CD4-positive, alpha-beta T cell treated with Interleukin-15 for 1 hour (primary cell): Measurements from ENCODE around the gene ANP32A.
"Not testable (repeated sequence)": the region's sequence is repeated elsewhere in the genome, so short reads cannot be mapped to it uniquely, and the experiment has no call there.

Source experiments
- DNase-seq: peaks from one replicate; pipeline ENCODE4 v3.0.0-alpha.2; 2020

ANP32A gene

DNA sequence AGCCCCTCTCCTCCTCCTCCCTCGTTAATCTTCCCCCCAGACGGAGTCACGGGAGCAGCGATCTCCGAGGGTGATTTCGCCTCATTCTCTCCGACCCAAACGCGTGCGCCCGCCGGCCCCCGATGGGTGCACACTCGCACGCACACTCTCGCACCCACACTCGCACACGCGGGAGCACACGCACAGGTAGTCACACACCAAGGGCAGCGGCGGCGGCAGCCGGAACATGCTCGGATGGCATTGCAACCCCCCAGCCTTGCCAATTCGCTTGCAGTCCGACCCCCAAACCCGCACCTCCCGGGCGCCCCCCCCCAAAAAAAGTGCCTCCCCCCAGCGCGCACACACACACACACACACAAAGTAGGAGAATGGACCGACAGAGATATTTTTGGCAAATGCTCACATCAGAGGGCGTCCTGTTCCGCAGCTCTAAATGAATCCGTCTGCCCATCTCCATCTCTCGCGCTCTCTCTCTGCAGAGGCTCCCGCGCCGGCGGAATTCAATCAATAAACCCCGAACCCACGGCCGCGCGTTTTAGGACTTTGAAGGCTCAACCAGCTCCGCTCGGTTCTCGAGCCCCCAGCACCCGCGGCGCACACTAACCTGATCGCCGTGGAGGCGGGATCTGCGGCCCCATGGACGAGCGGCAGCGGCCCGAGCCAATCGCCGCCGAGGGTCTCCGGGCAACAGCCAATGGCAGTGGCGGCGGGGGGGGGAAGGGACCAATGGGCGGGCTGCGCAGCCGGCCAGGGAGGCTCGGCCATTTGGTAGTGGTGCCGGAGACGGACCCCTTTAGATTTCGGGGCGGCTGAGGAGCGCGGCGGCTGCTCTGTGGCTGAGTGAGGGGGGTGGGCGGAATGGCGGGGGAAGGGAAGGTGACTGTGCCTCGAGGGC, at the start of gene ANP32A:
ANP32A (minus strand) TSS at position 601 of the 895 bp plus-strand sequence; CDS start at position 457, 144 bp downstream.
- peak; percentile 96 for DNase-seq

DNA sequence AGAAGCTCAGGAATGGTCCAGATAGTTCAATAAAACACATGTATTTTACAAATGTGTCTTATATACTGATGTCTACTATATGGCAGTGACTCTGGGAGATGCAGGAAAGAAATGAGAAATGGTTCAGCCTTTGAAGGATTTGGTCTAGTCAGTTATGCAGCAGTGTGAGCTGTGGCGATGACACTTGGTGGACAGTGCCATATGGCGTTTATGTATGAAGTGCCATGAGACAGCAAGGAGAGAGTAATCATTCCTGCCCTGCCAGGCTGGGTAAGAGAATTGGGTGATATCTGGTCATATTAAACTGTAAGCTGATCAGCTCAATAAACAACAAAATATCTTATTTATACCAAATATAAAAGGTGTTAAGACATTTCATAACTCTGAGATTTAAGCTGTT, 47.6 kb upstream of the ANP32A start:
- no peak for DNase-seq

DNA sequence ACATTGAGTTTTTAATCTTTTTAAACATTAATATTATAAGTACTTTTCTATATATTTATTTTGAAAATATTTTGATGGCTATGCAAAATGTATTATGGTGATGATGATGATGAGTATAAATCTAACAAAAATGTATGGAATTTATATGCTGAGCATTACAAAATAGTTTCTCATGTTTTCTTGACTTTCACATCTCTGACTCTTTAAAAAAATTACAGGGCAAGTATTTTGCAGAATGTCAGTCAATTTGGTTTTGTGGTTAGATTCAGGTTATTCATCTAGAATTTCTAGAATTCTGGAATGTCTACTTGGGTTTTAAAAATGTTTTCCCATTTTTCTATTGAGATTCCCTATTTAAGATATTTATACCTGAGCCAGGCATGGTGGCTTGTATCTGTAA, 41.7 kb upstream of the ANP32A start:
- DNase-seq, result no peak

DNA sequence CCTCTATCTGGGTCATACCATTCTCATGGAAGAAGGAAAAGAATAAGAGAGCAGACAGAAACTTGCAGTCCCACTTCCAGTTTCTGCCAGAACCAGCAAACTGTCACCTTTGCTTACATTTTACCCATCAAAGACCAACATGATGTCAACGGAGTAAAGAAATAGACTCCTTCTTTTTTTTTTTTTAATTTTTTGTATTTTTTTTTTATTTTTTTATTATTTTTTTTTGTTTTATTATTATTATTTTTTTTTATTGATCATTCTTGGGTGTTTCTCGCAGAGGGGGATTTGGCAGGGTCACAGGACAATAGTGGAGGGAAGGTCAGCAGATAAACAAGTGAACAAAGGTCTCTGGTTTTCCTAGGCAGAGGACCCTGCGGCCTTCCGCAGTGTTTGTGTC, 38.0 kb upstream of the ANP32A start:
- DNase-seq, result not testable (repeated sequence)

DNA sequence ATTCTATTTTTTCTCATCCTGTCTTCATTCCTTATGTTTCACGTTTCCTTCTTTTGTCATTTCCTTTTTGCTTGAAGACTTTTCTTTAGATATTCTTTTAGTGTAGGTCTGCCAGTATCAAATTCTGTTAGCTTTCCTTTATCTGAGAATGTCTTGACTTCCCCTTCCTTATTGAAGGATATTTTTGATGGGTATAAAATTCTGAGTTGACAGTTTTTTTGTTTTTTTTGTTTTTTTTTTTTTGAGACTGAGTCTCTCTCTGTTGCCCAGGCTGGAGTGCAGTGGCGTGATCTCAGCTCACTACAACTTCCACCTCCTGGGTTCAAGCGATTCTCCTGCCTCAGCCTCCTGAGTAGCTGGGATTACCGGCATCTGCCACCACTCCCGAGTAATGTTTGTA, 36.7 kb upstream of the ANP32A start:
- not testable (repeated sequence) for DNase-seq

DNA sequence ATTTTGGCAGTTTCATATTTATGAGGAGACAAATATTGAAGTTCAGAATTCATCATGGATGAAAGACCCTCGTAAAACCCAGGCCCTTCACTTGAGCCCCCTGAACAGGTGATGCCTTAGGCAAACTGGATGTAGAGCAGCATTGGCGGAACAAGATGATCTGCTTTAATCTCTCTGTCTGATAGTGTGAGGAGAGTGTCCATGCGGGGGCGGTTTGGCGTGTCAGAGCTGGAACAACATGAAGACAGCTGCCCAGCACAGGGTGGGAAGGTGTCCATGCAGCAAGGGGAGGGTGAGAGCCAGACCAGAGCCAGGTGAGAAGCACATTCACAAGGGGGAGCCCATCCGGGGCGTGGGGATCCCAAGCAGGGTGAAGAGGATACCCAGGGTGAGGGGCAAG, 31.8 kb upstream of the ANP32A start:
- DNase-seq, result no peak

DNA sequence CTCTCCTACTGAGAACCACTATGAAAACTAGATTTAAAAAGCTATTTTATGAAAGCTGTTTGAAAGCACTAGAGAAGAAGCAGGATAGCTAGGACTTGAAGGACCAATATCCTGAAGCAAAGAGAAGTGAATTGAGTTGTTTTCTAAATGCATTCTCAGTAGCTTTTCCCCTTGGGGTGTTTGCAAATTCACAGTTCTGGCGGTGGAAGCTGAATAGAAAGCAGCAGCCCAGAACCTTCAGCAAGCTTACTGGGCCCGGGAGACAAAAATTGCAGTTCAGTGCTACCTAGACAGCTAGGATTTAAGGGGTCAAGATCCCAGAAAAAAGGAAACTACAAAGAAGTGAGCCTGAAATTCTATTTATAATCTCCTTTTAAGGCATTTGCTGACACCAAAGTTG, 31.3 kb upstream of the ANP32A start:
- no peak for DNase-seq

DNA sequence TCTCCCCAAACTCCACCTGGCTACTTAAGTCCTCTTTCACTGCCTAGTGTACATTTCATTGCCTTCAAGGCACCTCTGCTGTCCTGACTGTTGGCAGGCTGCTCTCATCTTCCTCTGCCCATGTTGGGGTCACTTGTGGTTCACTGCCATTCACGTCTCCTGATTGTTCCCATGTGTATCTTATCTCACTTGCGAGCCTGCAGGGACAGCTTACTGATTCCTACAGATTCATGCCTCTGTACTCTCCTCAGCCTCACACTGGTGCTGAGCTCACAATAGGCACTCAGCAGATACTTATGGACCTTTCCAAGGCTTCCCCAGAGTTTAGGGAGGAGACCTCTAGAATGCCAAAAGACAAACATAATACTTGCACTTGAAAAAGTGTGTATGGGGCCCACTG, 28.8 kb upstream of the ANP32A start:
- DNase-seq, result no peak

DNA sequence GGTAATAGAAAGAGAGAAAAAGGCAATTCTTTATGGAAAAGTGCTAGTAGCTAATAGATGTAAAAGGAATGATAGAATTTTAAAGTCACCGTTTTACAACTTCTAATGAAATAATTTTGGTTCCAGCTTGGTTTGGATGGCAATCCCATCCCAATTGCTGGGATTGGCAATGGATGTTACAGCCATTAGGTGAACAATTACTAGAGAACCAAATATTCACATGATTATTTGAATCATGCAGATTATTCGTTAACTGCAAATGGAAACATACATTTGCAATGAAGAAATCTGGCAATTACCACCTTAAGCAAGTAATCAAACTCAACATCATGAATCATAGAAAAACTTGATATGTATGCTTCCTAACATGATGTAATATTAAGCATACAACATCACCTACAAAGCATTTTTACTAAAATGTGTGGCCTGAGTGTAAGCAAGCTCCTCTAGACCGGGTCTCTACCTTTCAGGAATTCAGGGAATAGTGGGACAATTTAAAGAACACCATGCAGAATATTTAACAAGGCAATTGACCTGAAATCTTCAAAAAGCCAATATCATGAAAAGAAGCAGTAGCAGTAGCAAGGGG, 26.2 kb upstream of the ANP32A start:
- no peak for DNase-seq

DNA sequence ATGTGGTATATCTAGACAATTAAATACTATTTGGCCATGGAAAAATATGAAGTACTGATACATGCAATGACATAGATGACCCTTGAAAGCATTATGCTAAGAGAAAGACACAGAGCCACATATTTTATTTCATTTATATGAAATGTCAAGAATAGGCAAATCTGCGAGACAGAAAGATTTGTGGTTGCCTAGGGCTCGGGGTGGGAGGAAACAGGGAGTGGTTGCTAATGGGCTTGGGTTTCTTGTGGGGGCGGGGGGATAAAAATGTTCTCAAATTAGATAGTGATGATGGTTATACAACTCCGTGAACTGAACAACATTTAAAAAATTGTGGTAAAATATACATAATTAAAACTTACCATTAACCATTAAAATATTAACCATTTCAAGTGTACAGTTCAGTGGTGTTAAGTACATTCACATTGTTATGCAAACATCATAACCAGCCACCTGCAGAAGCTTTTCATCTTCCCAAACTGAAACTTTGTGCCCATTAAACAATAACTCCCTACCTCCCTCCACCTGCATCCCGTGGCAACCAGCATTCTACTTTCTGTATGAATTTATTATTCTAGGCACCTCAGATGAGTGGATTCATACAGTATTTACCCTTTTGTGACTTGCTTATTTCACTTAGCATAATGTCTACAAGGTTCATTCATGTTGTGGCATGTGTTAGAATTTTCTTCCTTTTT, 24.3 kb upstream of the ANP32A start:
- DNase-seq, result no peak

DNA sequence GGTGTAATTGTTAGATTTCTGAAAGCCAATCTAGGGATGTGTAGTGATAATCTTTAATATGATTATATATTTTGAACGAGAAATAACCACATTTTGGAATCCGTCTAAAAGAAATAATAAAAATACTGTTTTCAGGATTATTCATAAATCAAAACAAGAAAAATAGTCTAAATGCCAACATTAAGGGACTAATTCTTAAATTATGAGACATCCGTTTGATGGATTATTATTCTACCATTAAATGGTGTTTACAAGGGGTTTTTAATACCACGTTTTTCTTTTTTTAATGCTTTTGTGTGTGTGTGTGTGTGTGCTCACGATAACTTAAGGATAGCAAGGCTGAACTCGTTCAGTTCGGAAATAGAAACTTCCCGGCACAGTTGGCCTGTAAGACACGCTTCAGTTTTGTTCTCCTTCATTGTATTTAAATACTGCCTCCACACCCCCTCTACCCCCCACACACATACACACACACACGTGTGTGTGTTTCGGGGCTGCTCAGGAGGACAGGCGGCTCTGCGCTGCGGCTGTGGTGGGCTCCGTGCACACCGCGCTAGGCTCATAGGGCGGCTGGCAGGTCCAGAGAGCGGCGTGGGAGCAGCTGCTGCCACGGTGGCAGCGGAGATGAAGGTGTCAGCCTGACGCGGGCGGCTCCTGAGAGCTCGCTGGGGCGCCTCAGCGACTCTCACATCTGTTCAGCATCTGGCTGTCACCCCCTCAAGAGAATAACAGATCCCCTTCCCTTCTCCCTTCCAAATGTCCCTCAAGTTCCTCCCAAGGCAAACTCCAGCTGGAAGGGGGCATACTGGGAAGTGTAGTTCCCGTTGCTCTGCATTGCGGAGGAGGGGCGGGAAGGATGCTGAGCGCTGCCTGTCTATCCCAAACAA, 23.0 kb upstream of the ANP32A start:
- DNase-seq, result peak; percentile 24

DNA sequence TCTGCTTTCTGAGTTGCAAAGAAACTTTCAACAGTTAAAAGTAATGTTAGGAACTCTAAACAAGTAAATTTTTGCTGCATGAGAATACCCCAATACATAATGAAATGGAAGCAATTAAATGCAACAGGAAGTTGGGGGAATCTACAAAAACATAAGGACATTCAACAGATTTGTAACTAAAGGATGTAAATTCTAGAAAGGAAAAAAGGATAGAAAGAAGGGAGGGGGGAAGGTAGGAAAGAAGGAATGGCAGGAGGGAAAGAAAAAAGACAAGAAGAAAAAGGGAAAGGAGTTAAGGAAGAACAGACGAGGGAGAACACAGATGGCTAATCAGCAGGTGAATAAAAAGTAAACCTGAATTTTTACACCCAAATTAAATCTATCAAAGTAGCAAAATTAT, 22.3 kb upstream of the ANP32A start:
- DNase-seq, result no peak

DNA sequence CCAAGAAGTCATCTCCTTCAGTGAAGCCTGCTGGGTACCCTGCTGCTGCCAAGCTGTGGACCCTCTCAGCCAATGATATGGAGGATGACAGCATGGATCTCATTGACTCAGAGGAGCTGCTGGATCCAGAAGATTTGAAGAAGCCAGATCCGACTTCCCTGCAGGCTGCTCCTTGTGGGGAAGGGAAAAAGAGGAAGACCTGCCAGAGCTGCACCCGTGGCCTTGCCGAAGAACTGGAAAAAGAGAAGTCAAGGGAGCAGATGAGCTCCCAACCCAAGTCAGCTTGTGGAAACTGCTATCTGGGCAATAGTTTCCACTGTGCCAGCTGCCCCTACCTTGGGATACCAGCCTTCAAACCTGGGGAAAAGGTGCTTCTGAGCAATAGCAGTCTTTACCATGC, 13.7 kb upstream of the ANP32A start:
- peak; percentile 29 for DNase-seq

DNA sequence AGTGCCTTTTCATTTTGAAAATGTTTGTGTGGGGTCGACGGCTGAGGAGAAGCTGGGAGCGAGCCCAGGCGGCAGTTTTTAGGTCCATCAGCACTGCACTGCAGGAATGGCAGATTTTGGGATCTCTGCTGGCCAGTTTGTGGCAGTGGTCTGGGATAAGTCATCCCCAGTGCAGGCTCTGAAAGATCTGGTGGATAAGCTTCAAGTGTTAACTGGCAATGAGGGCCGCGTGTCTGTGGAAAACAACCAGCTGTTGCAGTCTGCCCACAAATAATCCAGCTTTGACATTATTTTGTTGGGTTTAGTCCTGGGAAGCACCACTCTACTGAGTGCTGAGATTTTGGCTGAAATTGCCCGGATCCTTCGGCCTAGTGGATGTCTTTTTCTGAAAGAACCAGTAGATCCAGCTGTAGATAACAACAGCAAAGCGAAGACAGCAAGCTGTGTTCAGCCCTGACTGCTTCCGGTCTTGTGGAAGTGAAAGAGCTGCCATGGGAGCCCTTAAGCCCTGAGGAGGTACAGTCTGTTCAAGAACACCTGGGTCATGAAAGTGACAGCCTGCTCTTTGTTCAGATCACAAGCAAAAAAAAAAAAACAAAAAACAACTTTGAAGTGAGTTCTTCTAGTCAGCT, 13.1 kb upstream of the ANP32A start:
- DNase-seq, result peak; percentile 33

DNA sequence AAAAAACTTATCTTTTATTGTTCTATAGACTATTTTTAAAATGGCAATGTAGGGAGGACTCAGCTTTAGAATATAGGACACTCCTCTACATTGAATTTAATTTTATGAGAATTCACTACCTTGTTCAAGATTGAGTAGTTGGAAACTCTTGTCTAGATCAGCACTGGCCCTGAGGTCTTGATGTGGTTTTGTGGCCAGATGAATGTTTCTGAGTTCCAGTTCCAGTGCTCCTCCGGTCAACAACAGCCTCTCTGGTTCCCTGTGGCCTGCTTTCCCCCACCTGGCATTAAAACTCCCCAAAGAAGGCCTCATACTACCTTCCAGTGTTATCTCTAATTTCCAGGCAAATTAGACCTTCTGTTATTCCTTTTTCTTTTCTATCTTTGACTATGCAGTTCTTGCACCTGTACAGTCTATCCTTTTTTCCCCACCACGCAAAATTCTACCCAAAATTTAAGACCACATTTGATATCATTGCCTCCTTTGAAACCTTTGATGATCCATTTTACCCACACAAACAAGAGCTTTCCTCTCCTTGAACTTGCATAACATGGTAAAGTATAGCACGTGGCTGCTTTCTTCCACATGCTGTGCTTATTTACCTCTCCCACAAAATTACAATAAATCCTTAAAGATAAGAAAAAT, 9.6 kb upstream of the ANP32A start:
- DNase-seq, result no peak

DNA sequence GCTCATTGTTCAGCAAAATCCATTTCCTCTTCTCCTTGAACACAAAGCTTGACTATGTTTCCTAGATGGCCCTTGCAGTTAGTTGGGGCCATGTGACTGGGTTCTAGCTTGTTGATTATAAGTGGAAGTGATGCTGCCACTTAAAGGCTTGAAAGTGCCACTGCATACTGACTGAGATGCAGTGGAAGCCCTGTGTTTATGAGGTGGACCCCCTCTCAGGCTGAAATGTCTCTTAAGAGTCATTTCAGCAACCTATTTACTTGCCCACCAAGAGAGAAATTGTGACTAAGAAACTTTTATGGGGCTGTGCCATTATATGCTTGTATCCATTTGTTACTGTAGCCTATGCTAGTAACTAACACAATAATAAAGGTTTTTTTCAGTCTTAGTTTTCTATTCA, 8.4 kb upstream of the ANP32A start:
- peak; percentile 22 for DNase-seq

DNA sequence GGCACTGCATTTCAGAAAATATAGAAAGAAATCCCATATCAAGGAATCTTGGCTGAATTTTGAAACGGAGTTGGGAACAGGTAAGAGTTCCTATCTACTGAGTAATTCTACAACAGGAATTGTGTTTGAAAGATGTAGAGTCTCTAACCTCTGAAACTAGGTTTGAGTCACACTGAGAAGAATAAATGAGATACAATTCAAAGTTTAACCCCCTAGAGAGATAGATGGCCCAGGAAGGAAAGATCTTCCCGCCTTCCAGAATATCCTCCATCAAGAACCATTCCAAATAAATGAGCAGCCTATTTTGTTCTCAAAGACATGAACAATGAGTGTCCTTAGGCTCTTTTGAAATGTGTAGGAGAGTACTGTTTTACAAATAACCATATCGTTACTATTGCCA, 2.9 kb upstream of the ANP32A start:
- DNase-seq, result no peak

DNA sequence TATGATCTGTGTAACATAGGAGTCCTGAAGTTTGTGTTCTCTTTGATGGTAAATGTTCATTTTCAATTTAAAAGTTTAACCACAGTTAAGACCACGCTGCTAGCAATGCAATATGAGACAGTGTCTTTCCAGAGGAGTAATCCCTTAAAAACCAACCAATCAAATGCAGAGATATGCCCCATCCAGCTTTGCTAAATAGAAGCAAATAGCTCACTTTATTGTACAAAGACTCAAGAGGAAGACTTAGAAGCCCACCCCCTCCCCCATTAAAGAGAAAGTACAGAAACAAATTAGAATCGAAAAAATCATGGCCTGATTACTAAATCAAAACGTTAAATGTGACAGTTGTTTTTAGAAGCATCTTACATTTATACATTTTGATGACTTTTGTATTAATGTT, 2.1 kb upstream of the ANP32A start:
- no peak for DNase-seq

DNA sequence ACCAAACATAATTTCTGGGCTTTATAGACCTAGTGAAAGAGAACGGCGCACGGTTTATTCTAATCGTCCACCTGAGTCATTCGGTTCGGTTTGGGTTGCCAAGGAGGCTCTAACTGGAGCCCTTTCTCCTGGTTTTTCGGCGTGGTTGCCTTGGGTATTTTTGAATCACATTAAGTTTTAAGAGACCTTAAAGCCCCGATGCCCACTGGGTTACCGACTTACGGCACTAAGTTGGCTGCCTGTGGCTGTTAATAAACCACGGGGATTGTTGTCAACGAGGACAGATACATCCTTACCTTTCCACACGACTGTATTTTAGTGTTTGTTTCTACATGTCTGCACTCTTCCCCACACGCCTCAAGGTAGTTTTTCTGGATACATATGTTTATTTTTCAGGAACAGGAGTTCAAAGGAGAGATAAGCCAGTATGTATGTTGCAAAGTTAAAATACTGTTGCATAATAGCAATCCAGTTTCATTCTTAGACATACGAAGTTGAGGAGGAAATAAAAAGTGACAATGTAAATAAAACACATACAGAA, 1.2 kb upstream of the ANP32A start:
- no peak for DNase-seq

DNA sequence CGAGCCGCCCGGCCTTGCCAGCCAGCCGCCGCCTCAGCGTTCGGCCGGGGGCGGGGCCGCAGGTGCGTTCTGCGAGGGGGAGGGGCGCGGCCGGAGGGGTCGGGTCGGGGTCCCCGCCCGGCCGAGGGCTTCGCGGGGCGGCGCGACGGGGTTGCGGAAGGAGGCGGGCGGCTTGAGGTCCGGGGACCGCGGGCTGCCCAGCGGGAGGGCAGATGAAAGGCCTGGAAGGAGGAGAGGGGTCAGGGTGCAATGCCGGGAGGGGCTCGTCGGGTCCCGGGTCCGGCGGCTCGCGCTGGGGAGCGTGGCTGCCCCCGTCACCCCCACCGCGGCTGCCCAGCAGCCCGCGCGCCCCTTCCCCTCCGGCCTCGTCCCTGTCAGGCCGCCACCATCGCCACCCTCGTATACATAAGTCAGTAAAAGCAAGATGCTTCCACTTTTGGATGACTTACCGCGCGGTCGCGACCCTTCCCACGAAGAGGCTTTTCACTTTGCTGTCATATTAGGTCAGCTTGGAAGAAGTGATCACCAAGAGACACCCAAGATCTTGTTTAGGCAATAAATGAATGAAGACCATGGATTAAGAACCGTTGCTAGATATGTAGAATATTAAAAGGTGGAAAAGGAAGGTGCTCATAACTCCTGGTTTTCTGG, 620 bp upstream of the ANP32A start:
- peak; percentile 20 for DNase-seq
